CD8-positive, alpha-beta memory T cell (primary cell): Measurements from ENCODE around the gene LAX1. TPM values are rescaled to one million over a fixed set of nuclear protein-coding genes. Genes with fewer than 3 reads are reported as not detected.

ENCODE experiments used
- CTCF ChIA-PET: fragments of 350-600 bp; sonication (Branson Sonifier 250); formaldehyde crosslinking; loops from one replicate; lab custom pipeline; 2021; ENCODE audit warnings: antibody characterized with exemption; lab: Charles Lee
- POLR2A ChIA-PET: fragments of 350-600 bp; sonication (Branson Sonifier 250); formaldehyde crosslinking; loops from one replicate; lab custom pipeline; 2021; ENCODE audit warnings: antibody characterized with exemption; lab: Charles Lee
- DNase-seq, 5 donors: peaks; one replicate each; pipeline versions ENCODE4 v3.0.0 to v3.0.0-alpha.2; 2020 to 2022; ENCODE audit warnings: mixed read lengths in 1 of 5
- H3K27ac ChIP-seq: one replicate; pipeline ENCODE4 v1.7.0; 2013; ENCODE audit warnings: low read depth, mild to moderate bottlenecking, low read length, moderate library complexity
- H3K27me3 ChIP-seq: 2 replicates; pipeline ENCODE4 v1.7.0; 2013; ENCODE audit warnings: low read length, mild to moderate bottlenecking; ENCODE audit not compliant: insufficient read depth, poor library complexity, severe bottlenecking
- H3K36me3 ChIP-seq: 2 replicates; pipeline ENCODE4 v1.7.0; 2013; ENCODE audit warnings: mild to moderate bottlenecking, low read length, moderate library complexity; ENCODE audit not compliant: insufficient read depth
- H3K4me1 ChIP-seq: 2 replicates; pipeline ENCODE4 v1.7.0; 2013; ENCODE audit warnings: mild to moderate bottlenecking, low read length, moderate library complexity; ENCODE audit not compliant: insufficient read depth
- H3K4me3 ChIP-seq: 2 replicates; pipeline ENCODE4 v1.7.0; 2013; ENCODE audit warnings: mild to moderate bottlenecking, low read length
- H3K9me3 ChIP-seq: 2 replicates; pipeline ENCODE4 v1.7.0; 2013; ENCODE audit warnings: mild to moderate bottlenecking, low read length
- H3K27ac Mint-ChIP-seq, 8 donors: one replicate each; pipeline ENCODE4 v1.8.0; 2020 to 2021; ENCODE audit warnings: mixed read lengths in 8 of 8, mild to moderate bottlenecking in 6 of 8, inconsistent platforms in 3 of 8, moderate library complexity in 3 of 8
- H3K27me3 Mint-ChIP-seq, 2 donors: one replicate each; pipeline ENCODE4 v1.8.0; 2020 to 2021; ENCODE audit warnings: mixed read lengths in 2 of 2, mild to moderate bottlenecking in 1 of 2, moderate library complexity in 1 of 2
- H3K36me3 Mint-ChIP-seq, 3 donors: one replicate each; pipeline ENCODE4 v1.8.0; 2020 to 2021; ENCODE audit warnings: mixed read lengths in 3 of 3, inconsistent platforms in 1 of 3, mild to moderate bottlenecking in 1 of 3
- H3K4me1 Mint-ChIP-seq, 3 donors: one replicate each; pipeline ENCODE4 v1.8.0; 2020 to 2021; ENCODE audit warnings: mixed read lengths in 3 of 3, inconsistent platforms in 1 of 3, mild to moderate bottlenecking in 1 of 3
- H3K4me3 Mint-ChIP-seq, 7 donors: one replicate each; pipeline ENCODE4 v1.8.0; 2020 to 2021; ENCODE audit warnings: mixed read lengths in 7 of 7, mild to moderate bottlenecking in 6 of 7, moderate library complexity in 4 of 7, inconsistent platforms in 2 of 7
- H3K9me3 Mint-ChIP-seq, 5 donors: one replicate each; pipeline ENCODE4 v1.8.0; 2020 to 2022; ENCODE audit warnings: mixed read lengths in 5 of 5, mild to moderate bottlenecking in 3 of 5, moderate library complexity in 2 of 5, inconsistent platforms in 1 of 5
- polyA plus RNA-seq: library from polyadenylated mRNA; unstranded; fragments of 300-500 nt; fragmentation: Illumina TruSeq; gene quantifications from one replicate; pipeline ENCODE4 v1.2.3, GENCODE V29; 2021
- total RNA-seq, 2 experiments: library from RNA; stranded (reverse); gene quantifications; one replicate each; pipeline ENCODE4 v1.2.3, GENCODE V29; 2021

LAX1 gene
- total and polyA plus RNA-seq, 3 experiments from 2014 or later = 32.2 to 47.1 (median 32.4) TPM

DNA sequence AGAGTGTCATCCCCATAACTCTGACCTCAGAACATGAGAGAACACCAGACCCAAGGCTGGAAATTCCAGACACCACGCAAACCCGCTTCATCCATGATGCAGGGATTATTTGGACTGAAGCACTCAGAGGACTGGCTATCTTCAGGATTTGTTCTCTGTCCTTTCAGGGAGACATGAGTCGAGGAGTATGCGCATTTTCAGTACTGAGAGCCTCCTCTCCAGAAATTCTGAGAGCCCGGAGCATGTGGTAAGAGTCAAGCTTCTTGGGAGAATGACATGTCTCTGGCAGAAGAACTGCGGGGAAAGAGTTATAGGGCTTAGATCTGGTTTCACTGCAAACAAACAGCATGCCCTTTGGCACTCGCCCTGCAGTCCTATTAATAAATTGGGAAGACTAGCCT lies 6.9 kb downstream of the LAX1 start:
- H3K4me1 ChIP-seq = peaks cover 25% of the 10 kb centered on the region
- CTCF ChIA-PET = interaction anchor here (1.2 kb wide), 1 partner anchor 8 kb away, joined by 3 read pairs; no protein-coding TSS in a partner anchor
- H3K4me3 Mint-ChIP-seq = no peak overlapping the region
- peak overlapping the region in 6 of 8 donors; percentile 17 to 77 (median 39) for H3K27ac Mint-ChIP-seq
- H3K27me3 ChIP-seq = no peaks in the 10 kb centered on the region
- peaks cover 49 to 57% (median 54%) of the 10 kb centered on the region in 3 donors for H3K4me1 Mint-ChIP-seq
- H3K27ac ChIP-seq = no peak overlapping the region
- DNase-seq = no peak
- no peaks in the 10 kb centered on the region for H3K27me3 Mint-ChIP-seq
- H3K4me3 ChIP-seq = no peak overlapping the region
- POLR2A ChIA-PET = no interaction called here
- H3K9me3 Mint-ChIP-seq = no peaks in the 10 kb centered on the region
- H3K36me3 Mint-ChIP-seq = peaks cover 13 to 83% (median 39%) of the 10 kb centered on the region in 3 donors
- H3K9me3 ChIP-seq = no peaks in the 10 kb centered on the region
- H3K36me3 ChIP-seq = peaks cover 29% of the 10 kb centered on the region

GRCh38 chr1:203772836-203773235 lies 7.9 kb downstream of the LAX1 start:
- no peak overlapping the region for H3K27ac ChIP-seq
- H3K9me3 ChIP-seq = no peaks in the 10 kb centered on the region
- Mint-ChIP-seq H3K4me1 (peaks cover 44 to 49% (median 48%) of the 10 kb centered on the region in 3 donors), H3K27me3 (no peaks in the 10 kb centered on the region), H3K9me3 (no peaks in the 10 kb centered on the region), H3K36me3 (peaks cover 13 to 86% (median 39%) of the 10 kb centered on the region in 3 donors), H3K4me3 (no peak overlapping the region), H3K27ac (peak overlapping the region in 5 of 8 donors; percentile 32 to 81 (median 64))
- H3K4me1 ChIP-seq = peaks cover 20% of the 10 kb centered on the region
- no peak overlapping the region for H3K4me3 ChIP-seq
- CTCF ChIA-PET = interaction anchor here (1.2 kb wide), 1 partner anchor 7 kb away, joined by 3 read pairs; no protein-coding TSS in a partner anchor
- no peaks in the 10 kb centered on the region for H3K27me3 ChIP-seq
- peaks cover 29% of the 10 kb centered on the region for H3K36me3 ChIP-seq
- POLR2A ChIA-PET = no interaction called here
- no peak for DNase-seq

DNA sequence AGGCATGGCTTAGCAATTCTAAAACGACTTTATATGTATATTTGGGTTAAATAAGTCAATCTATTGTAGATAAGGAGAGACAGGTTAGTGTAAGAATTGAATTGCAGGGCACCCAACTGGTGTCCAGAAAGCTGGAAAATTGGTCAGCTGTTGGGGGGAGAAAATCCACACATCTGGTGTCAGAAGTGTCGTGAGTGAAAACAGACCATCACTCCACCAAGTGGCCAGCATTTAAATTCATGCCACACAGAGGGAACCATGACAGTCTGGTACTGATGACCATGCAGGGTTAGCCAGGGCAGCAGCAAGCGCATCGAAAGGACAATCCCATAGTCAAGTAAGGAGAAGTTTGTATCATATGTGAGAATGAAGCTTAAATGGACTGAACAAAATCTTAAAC lies 11.7 kb downstream of the LAX1 start:
- Mint-ChIP-seq H3K27ac (peak overlapping the region; percentile 16 to 91 (median 36)), H3K4me3 (peak overlapping the region in 1 of 7 donors; percentile 5), H3K36me3 (peaks cover 3 to 64% (median 19%) of the 10 kb centered on the region in 3 donors), H3K4me1 (peaks cover 16 to 17% (median 17%) of the 10 kb centered on the region in 3 donors), H3K9me3 (no peaks in the 10 kb centered on the region), H3K27me3 (no peaks in the 10 kb centered on the region)
- H3K4me3 ChIP-seq = no peak overlapping the region
- H3K36me3 ChIP-seq = peaks cover 17% of the 10 kb centered on the region
- DNase-seq = no peak
- ChIA-PET CTCF (interaction anchor here (1.0 kb wide), 1 partner anchor 13 kb away, joined by 4 read pairs; no protein-coding TSS in a partner anchor), POLR2A (interaction anchor here (0.8 kb wide), 1 partner anchor 11 kb away, joined by 4 read pairs; no protein-coding TSS in a partner anchor)
- no peaks in the 10 kb centered on the region for H3K27me3 ChIP-seq
- H3K9me3 ChIP-seq = no peaks in the 10 kb centered on the region
- no peaks in the 10 kb centered on the region for H3K4me1 ChIP-seq
- no peak overlapping the region for H3K27ac ChIP-seq

- Histone ChIP-seq H3K9me3 (no peaks in the 10 kb centered on the region), H3K27me3 (no peaks in the 10 kb centered on the region), H3K4me1 (no peaks in the 10 kb centered on the region), H3K4me3 (no peak overlapping the region), H3K27ac (no peak overlapping the region), H3K36me3 (peaks cover 13% of the 10 kb centered on the region)
- Mint-ChIP-seq H3K4me3 (no peak overlapping the region), H3K27ac (peak overlapping the region in 5 of 8 donors; percentile 3 to 72 (median 58)), H3K36me3 (peaks cover 3 to 55% (median 16%) of the 10 kb centered on the region in 3 donors), H3K4me1 (peaks cover 15 to 17% (median 16%) of the 10 kb centered on the region in 3 donors), H3K27me3 (no peaks in the 10 kb centered on the region), H3K9me3 (no peaks in the 10 kb centered on the region)
- POLR2A ChIA-PET = no interaction called here
- CTCF ChIA-PET = no interaction called here
- DNase-seq = no peak
These were observed 12.6 kb downstream of the LAX1 start for GRCh38 chr1:203777596-203777995.

- H3K36me3 Mint-ChIP-seq = peaks cover 3 to 50% (median 16%) of the 10 kb centered on the region in 3 donors
- peaks cover 13% of the 10 kb centered on the region for H3K36me3 ChIP-seq
- no peak overlapping the region for H3K27ac ChIP-seq
- H3K27me3 ChIP-seq = no peaks in the 10 kb centered on the region
- no peaks in the 10 kb centered on the region for H3K9me3 ChIP-seq
- H3K4me1 ChIP-seq = no peaks in the 10 kb centered on the region
- POLR2A ChIA-PET = no interaction called here
- H3K4me3 ChIP-seq = no peak overlapping the region
- no peaks in the 10 kb centered on the region for H3K9me3 Mint-ChIP-seq
- H3K4me1 Mint-ChIP-seq = peaks cover 15 to 16% (median 15%) of the 10 kb centered on the region in 3 donors
- no peak overlapping the region for H3K4me3 Mint-ChIP-seq
- H3K27me3 Mint-ChIP-seq = no peaks in the 10 kb centered on the region
- no peak for DNase-seq
- H3K27ac Mint-ChIP-seq = peak overlapping the region in 5 of 8 donors; percentile 42 to 97 (median 68)
- CTCF ChIA-PET = no interaction called here
These were observed 13.2 kb downstream of the LAX1 start for GRCh38 chr1:203778146-203778545.

- H3K4me1 Mint-ChIP-seq = peaks cover 14 to 16% (median 15%) of the 10 kb centered on the region in 3 donors
- Histone ChIP-seq H3K9me3 (no peaks in the 10 kb centered on the region), H3K36me3 (peaks cover 11% of the 10 kb centered on the region), H3K4me3 (no peak overlapping the region), H3K4me1 (no peaks in the 10 kb centered on the region), H3K27me3 (no peaks in the 10 kb centered on the region), H3K27ac (no peak overlapping the region)
- POLR2A ChIA-PET = no interaction called here
- no peaks in the 10 kb centered on the region for H3K9me3 Mint-ChIP-seq
- CTCF ChIA-PET = no interaction called here
- DNase-seq = no peak
- peak overlapping the region in 2 of 8 donors; percentile 42 to 87 for H3K27ac Mint-ChIP-seq
- H3K36me3 Mint-ChIP-seq = peaks cover 3 to 44% (median 13%) of the 10 kb centered on the region in 3 donors
- H3K4me3 Mint-ChIP-seq = no peak overlapping the region
- H3K27me3 Mint-ChIP-seq = no peaks in the 10 kb centered on the region
These were observed 13.8 kb downstream of the LAX1 start for GRCh38 chr1:203778789-203779188.

DNA sequence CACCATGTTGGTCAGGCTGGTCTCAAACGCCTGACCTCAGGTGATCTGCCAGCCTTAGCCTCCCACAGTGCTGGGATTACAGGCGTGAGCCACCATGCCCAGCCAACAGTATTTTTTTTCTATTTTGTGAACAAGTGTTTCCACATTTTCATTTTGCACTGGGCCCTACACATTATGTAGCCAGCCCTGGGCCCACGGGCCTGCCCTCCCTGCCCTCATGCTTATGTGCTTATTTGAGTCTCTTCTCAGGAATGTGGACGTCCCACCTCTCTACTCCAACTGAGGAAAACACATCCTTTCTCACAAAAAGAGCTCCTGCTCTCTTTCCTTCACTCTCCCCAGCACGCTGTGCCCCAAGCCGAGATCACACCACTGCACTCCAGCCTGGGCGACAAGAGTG lies 17.0 kb downstream of the LAX1 start:
- Histone ChIP-seq H3K4me3 (no peak overlapping the region), H3K9me3 (no peaks in the 10 kb centered on the region), H3K36me3 (no peaks in the 10 kb centered on the region), H3K27me3 (no peaks in the 10 kb centered on the region), H3K4me1 (no peaks in the 10 kb centered on the region), H3K27ac (no peak overlapping the region)
- H3K4me3 Mint-ChIP-seq = no peak overlapping the region
- H3K27ac Mint-ChIP-seq = peak overlapping the region in 1 of 8 donors; percentile 66
- H3K36me3 Mint-ChIP-seq = peaks cover 0 to 14% (median 0%) of the 10 kb centered on the region in 3 donors
- H3K4me1 Mint-ChIP-seq = peaks cover 0 to 4% (median under 1%) of the 10 kb centered on the region in 3 donors
- no peaks in the 10 kb centered on the region for H3K9me3 Mint-ChIP-seq
- CTCF ChIA-PET = no interaction called here
- no peak for DNase-seq
- POLR2A ChIA-PET = no interaction called here
- no peaks in the 10 kb centered on the region for H3K27me3 Mint-ChIP-seq

GRCh38 chr1:203789966-203790365 lies 25.0 kb downstream of the LAX1 start:
- H3K4me3 Mint-ChIP-seq = no peak overlapping the region
- no peak overlapping the region for H3K27ac ChIP-seq
- H3K27ac Mint-ChIP-seq = peak overlapping the region in 1 of 8 donors; percentile 17
- no peaks in the 10 kb centered on the region for H3K36me3 Mint-ChIP-seq
- H3K9me3 Mint-ChIP-seq = no peaks in the 10 kb centered on the region
- H3K4me1 Mint-ChIP-seq = peaks cover 3 to 4% (median 4%) of the 10 kb centered on the region in 3 donors
- H3K4me1 ChIP-seq = peaks cover 4% of the 10 kb centered on the region
- ChIA-PET POLR2A (no interaction called here), CTCF (no interaction called here)
- no peaks in the 10 kb centered on the region for H3K36me3 ChIP-seq
- H3K4me3 ChIP-seq = no peak overlapping the region
- no peaks in the 10 kb centered on the region for H3K9me3 ChIP-seq
- DNase-seq = no peak
- H3K27me3 ChIP-seq = no peaks in the 10 kb centered on the region
- H3K27me3 Mint-ChIP-seq = no peaks in the 10 kb centered on the region
